Measurements from ENCODE around the gene BTAF1. TPM values are rescaled to one million over a fixed set of nuclear protein-coding genes. Genes with fewer than 3 reads are reported as not detected.
A peak's percentile ranks its signal among the peaks of the same experiment; 100 is the strongest.

Gene BTAF1
- total RNA-seq, 1 donor from 2014 or later, result 34.6 TPM

GRCh38 chr10:91897421-91897820 is 26.1 kb upstream of the BTAF1 start:
- no peaks in the 10 kb centered on the region for H3K27me3 Mint-ChIP-seq (ENCODE audit: unreplicated experiment)
- H3K9me3 Mint-ChIP-seq (ENCODE audit: unreplicated experiment), result no peaks in the 10 kb centered on the region
- TF ChIP-seq, protein P1, sequence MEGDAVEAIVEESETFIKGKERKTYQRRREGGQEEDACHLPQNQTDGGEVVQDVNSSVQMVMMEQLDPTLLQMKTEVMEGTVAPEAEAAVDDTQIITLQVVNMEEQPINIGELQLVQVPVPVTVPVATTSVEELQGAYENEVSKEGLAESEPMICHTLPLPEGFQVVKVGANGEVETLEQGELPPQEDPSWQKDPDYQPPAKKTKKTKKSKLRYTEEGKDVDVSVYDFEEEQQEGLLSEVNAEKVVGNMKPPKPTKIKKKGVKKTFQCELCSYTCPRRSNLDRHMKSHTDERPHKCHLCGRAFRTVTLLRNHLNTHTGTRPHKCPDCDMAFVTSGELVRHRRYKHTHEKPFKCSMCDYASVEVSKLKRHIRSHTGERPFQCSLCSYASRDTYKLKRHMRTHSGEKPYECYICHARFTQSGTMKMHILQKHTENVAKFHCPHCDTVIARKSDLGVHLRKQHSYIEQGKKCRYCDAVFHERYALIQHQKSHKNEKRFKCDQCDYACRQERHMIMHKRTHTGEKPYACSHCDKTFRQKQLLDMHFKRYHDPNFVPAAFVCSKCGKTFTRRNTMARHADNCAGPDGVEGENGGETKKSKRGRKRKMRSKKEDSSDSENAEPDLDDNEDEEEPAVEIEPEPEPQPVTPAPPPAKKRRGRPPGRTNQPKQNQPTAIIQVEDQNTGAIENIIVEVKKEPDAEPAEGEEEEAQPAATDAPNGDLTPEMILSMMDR (IDR thresholded peaks at IDR 0.05), result no peak
- no peaks in the 10 kb centered on the region for H3K36me3 Mint-ChIP-seq (ENCODE audit: unreplicated experiment)
- H3K27ac Mint-ChIP-seq (ENCODE audit: unreplicated experiment), result no peak overlapping the region
- DNase-seq (ENCODE audit: extremely low spot score, unreplicated experiment), result no peak
- no peak overlapping the region for H3K4me3 Mint-ChIP-seq (ENCODE audit: unreplicated experiment)
- H3K4me1 Mint-ChIP-seq (ENCODE audit: unreplicated experiment), result peaks cover 10% of the 10 kb centered on the region

GRCh38 chr10:91901784-91902677 is 21.5 kb upstream of the BTAF1 start:
- H3K4me1 Mint-ChIP-seq (ENCODE audit: unreplicated experiment), result peaks cover 17% of the 10 kb centered on the region
- no peak for DNase-seq (ENCODE audit: extremely low spot score, unreplicated experiment)
- H3K27ac Mint-ChIP-seq (ENCODE audit: unreplicated experiment), result peak overlapping the region; percentile 13
- H3K36me3 Mint-ChIP-seq (ENCODE audit: unreplicated experiment), result peaks cover 4% of the 10 kb centered on the region
- TF ChIP-seq, protein P1 (IDR thresholded peaks at IDR 0.05), result no peak
- no peaks in the 10 kb centered on the region for H3K27me3 Mint-ChIP-seq (ENCODE audit: unreplicated experiment)
- H3K9me3 Mint-ChIP-seq (ENCODE audit: unreplicated experiment), result no peaks in the 10 kb centered on the region
- H3K4me3 Mint-ChIP-seq (ENCODE audit: unreplicated experiment), result no peak overlapping the region

GRCh38 chr10:91907033-91907594 is 16.5 kb upstream of the BTAF1 start:
- Mint-ChIP-seq H3K4me1 (ENCODE audit: unreplicated experiment) (peaks cover 26% of the 10 kb centered on the region), H3K27me3 (ENCODE audit: unreplicated experiment) (no peaks in the 10 kb centered on the region), H3K27ac (ENCODE audit: unreplicated experiment) (no peak overlapping the region)

DNA sequence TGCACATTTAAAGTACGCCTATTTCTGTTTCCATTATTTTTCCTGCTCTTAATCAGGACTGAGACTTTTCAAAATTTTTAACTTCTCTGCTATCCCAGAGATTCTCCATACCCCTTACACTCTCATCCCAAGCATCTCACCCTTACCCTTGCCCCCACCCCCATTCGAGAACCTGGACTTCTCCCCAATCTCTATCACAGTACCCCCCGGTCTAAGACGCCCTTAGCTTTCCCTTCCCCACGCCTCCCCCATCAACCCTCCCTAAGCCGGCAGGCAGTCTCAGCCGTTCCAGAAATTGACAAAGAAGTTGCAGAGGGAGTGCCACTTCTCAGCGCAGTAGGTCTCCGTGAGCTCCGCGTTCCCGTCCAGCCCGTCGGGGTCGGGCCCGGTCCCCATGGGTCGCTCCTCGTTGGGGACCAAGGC is 15.6 kb upstream of the BTAF1 start:
- TF ChIP-seq, protein P1 (IDR thresholded peaks at IDR 0.05), result no peak
- Mint-ChIP-seq H3K9me3 (ENCODE audit: unreplicated experiment) (no peaks in the 10 kb centered on the region), H3K4me3 (ENCODE audit: unreplicated experiment) (peak overlapping the region; percentile 76), H3K36me3 (ENCODE audit: unreplicated experiment) (peaks cover 4% of the 10 kb centered on the region), H3K27ac (ENCODE audit: unreplicated experiment) (peak overlapping the region; percentile 39), H3K4me1 (ENCODE audit: unreplicated experiment) (peaks cover 19% of the 10 kb centered on the region), H3K27me3 (ENCODE audit: unreplicated experiment) (peaks cover under 1% of the 10 kb centered on the region)
- DNase-seq (ENCODE audit: extremely low spot score, unreplicated experiment), result no peak

More at GRCh38 chr10:91907033-91907594, 16.5 kb upstream of the BTAF1 start:
- Mint-ChIP-seq H3K4me3 (ENCODE audit: unreplicated experiment) (peak overlapping the region; percentile 76), H3K36me3 (ENCODE audit: unreplicated experiment) (peaks cover 4% of the 10 kb centered on the region), H3K9me3 (ENCODE audit: unreplicated experiment) (no peaks in the 10 kb centered on the region)
- TF ChIP-seq, protein P1 (IDR thresholded peaks at IDR 0.05), result no peak
- DNase-seq (ENCODE audit: extremely low spot score, unreplicated experiment), result peak; percentile 49
